Esophagus (tissue), 2 donors: Measurements from ENCODE around the gene SLC17A4. TPM values are rescaled to one million over a fixed set of nuclear protein-coding genes. Genes with fewer than 3 reads are reported as not detected.

Experiments
- H3K27ac ChIP-seq, 2 donors: one replicate each; pipeline ENCODE4 v1.5.1; 2013; ENCODE audit warnings: low read depth in 2 of 2, mild to moderate bottlenecking in 2 of 2, inconsistent platforms in 1 of 2, low read length in 1 of 2, moderate library complexity in 1 of 2
- H3K27me3 ChIP-seq, 2 donors: one replicate each; pipeline ENCODE4 v1.6.1; 2013; ENCODE audit warnings: low read length in 2 of 2, control low read depth in 1 of 2, mild to moderate bottlenecking in 1 of 2; ENCODE audit not compliant: insufficient read depth in 2 of 2, control insufficient read depth in 1 of 2
- H3K36me3 ChIP-seq, 2 donors: one replicate each; pipeline ENCODE4 v1.6.1; 2013; ENCODE audit warnings: low read length in 1 of 2; ENCODE audit not compliant: control insufficient read depth in 2 of 2, insufficient read depth in 2 of 2
- H3K4me1 ChIP-seq, 2 donors: one replicate each; pipeline ENCODE4 v1.6.1; 2013; ENCODE audit warnings: low read length in 1 of 2; ENCODE audit not compliant: control insufficient read depth in 2 of 2, insufficient read depth in 2 of 2
- H3K4me3 ChIP-seq, 2 donors: one replicate each; pipeline ENCODE4 v1.5.1; 2013; ENCODE audit warnings: low read length in 2 of 2, mild to moderate bottlenecking in 2 of 2, low read depth in 1 of 2, moderate library complexity in 1 of 2
- H3K9me3 ChIP-seq, 2 donors: one replicate each; pipeline ENCODE4 v1.6.1; 2013; ENCODE audit warnings: mild to moderate bottlenecking in 2 of 2, low read depth in 1 of 2, low read length in 1 of 2, moderate library complexity in 1 of 2; ENCODE audit not compliant: control insufficient read depth in 2 of 2, insufficient read depth in 1 of 2
- WGBS, 2 donors: extraction: QIAGEN DNeasy Blood & Tissue Kit; methylation state at CpG; one replicate each; pipeline ENCODE4 v1.1.7; 2013; 5-methylcytosine and 5-hydroxymethylcytosine counted together
- polyA plus RNA-seq, 2 donors: library from polyadenylated mRNA; stranded (reverse); fragments of 200-250 nt; gene quantifications; one replicate each; pipeline ENCODE4 v1.2.3, GENCODE V29; 2013
- donor health status: healthy with polysubstance abuse.
- donor health status: Bipolar disorder and iron deficiency.

SLC17A4 gene
- polyA plus RNA-seq, 2 donors = not detected

DNA sequence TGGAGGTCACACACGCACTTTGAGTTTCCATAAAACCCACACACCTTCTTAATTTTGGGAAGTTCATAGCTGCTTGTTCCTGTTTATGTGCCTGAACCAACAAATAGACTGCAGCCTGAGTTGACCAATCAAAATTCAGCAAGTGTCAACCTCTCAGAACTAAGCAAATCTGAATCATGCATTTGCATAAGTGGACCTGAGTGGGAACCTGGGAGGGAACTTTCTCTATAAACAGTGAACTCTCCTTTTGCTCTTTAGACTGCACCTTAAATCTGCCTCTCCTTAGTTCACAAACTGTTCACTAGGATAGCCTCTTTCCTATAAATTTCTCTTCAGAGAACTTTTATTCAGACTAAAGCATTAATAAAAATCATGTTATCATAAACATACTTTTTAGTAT, 39.4 kb downstream of the SLC17A4 start:
- Histone ChIP-seq H3K27me3 (no peaks in the 10 kb centered on the region), H3K36me3 (no peaks in the 10 kb centered on the region), H3K4me1 (no peaks in the 10 kb centered on the region), H3K27ac (no peak overlapping the region), H3K4me3 (no peak overlapping the region), H3K9me3 (no peaks in the 10 kb centered on the region)
- 86 to 94% methylated on average over 1 of the region's 1 CpG for WGBS, 2 donors

DNA sequence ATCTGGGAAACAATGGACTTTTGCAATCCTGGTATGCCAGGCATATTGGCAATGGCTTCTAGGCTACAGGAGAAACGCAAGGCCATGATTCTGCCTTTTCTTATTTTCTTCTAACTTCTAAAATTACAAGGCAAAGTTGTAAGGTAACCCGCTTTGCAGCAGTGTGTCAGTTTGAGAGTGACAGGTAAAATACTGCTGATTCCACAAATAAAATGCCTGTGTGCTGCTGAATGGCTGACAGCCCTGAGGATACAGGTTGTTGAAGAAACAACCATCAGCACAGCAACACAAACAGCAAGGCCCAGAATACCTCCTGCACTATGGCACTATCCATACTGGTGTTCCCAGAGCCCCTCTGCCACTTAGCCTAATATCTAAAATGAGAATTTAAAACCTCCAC, 40.2 kb downstream of the SLC17A4 start:
- no peaks in the 10 kb centered on the region for H3K9me3 ChIP-seq
- no peaks in the 10 kb centered on the region for H3K27me3 ChIP-seq
- 84 to 88% methylated on average over 2 of the region's 2 CpGs for WGBS, 2 donors

DNA sequence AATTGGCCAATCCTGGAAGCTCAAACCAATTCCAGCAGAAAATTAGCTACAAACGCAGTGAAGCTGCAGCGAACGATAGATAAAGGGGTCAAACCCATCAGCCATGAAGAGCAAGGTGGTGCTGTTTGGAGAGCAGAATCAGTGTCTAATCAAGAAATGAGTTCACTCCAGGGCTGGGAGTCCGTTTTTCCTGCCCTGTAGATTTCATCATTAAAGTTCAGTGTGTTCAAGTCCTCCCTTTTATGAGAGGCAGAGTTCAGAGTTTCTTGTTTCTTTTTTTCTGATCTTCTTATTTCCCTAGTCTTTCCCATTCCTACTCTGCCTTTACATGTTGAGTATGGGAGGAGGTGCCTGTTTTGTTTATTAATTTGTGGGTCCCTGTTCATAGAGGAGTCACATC, 46.9 kb downstream of the SLC17A4 start:
- Histone ChIP-seq H3K4me3 (no peak overlapping the region), H3K4me1 (no peaks in the 10 kb centered on the region), H3K36me3 (no peaks in the 10 kb centered on the region), H3K27ac (no peak overlapping the region), H3K27me3 (no peaks in the 10 kb centered on the region), H3K9me3 (no peaks in the 10 kb centered on the region)
- WGBS, 2 donors = 69 to 75% methylated on average over 4 of the region's 4 CpGs

More for the DNA sequence above, 40.2 kb downstream of the SLC17A4 start:
- no peak overlapping the region for H3K4me3 ChIP-seq
- H3K36me3 ChIP-seq = no peaks in the 10 kb centered on the region
- H3K27ac ChIP-seq = no peak overlapping the region
- H3K4me1 ChIP-seq = no peaks in the 10 kb centered on the region

DNA sequence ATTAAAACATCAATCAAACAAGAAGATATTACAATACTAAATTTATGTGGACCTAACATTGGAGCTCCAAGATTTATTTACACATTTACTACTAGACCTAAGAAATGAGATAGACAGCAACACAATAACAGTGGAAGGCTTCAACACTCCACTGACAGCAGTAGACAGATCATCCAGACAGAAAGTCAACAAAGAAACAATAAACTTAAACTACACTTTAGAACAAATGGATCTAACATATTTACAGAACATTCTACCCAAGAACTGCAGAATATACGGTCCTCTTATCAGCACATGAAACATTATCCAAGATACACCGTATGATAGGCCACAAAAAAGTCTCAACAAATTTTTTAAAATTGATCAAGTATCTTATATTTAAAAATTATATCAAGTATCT, 50.3 kb downstream of the SLC17A4 start:
- Histone ChIP-seq H3K4me3 (no peak overlapping the region), H3K36me3 (no peaks in the 10 kb centered on the region), H3K27ac (no peak overlapping the region), H3K4me1 (no peaks in the 10 kb centered on the region), H3K9me3 (no peaks in the 10 kb centered on the region), H3K27me3 (no peaks in the 10 kb centered on the region)
- 69 to 72% methylated on average over 2 of the region's 2 CpGs for WGBS, 2 donors

DNA sequence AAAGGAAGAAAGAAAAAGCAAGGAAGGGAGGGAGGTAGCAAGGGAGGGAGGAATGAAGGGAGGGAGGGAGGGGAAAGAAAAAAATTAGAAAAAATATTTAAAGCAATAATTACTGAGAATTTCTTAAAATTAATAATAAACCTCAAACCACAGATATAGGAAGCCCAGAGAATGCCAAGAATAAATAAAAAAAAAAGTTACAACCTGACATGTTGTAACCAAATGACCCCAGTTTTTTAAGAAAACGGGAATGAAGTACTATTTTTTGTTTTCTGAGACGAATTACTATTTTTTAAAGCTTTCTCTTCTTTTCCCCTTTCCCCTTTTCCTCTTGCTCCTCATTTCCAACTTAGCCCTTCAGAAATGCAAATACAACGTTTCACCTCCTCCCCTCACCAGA, 60.7 kb downstream of the SLC17A4 start:
- 62 to 63% methylated on average over 3 of the region's 3 CpGs for WGBS, 2 donors
- no peaks in the 10 kb centered on the region for H3K9me3 ChIP-seq
- H3K4me3 ChIP-seq = no peak overlapping the region
- no peak overlapping the region for H3K27ac ChIP-seq
- no peaks in the 10 kb centered on the region for H3K4me1 ChIP-seq
- no peaks in the 10 kb centered on the region for H3K36me3 ChIP-seq
- H3K27me3 ChIP-seq = no peaks in the 10 kb centered on the region

DNA sequence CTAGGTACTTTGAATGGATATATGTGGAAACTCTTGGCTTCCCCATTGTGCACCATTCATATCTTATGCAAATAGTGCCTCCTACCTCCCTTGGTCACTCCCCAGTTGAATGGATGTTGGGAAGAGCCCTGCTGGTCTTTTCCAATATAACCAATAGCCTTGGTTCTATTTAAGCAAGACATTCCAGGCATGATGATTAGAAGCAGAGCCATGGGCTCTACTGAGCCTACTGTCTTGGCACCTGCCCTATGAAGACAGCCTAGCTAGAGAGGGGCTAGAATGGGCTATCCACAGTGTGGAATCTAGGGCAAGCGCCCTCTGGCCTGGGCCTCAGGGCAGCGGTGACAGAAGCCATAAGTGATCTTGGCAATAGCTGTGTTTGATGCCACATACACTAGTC, 61.7 kb downstream of the SLC17A4 start:
- 94 to 96% methylated on average over 2 of the region's 2 CpGs for WGBS, 2 donors
- Histone ChIP-seq H3K4me3 (no peak overlapping the region), H3K27ac (no peak overlapping the region), H3K4me1 (no peaks in the 10 kb centered on the region), H3K36me3 (no peaks in the 10 kb centered on the region), H3K9me3 (no peaks in the 10 kb centered on the region), H3K27me3 (no peaks in the 10 kb centered on the region)

DNA sequence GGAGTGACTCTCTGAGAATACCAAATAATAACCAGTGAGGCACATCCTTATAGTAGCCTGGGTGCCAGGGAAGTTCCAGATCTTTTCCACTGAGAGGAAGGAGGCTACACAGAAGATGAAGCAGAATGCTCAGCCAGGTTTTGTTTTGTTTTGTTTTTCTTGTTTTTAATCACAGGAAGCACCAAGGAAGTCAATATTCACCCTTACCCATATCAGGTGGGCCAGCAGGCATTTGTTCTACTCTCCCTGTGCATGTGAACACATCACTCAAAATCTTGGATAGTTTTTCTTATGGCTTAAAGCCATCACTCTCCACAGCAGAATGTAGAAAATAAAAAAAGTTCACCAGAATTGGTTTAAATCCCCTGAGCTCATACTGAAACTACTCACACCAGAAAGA, 66.8 kb downstream of the SLC17A4 start:
- no peak overlapping the region for H3K27ac ChIP-seq
- H3K9me3 ChIP-seq = no peaks in the 10 kb centered on the region
- H3K4me1 ChIP-seq = no peaks in the 10 kb centered on the region
- H3K4me3 ChIP-seq = no peak overlapping the region
- no peaks in the 10 kb centered on the region for H3K36me3 ChIP-seq
- H3K27me3 ChIP-seq = no peaks in the 10 kb centered on the region

DNA sequence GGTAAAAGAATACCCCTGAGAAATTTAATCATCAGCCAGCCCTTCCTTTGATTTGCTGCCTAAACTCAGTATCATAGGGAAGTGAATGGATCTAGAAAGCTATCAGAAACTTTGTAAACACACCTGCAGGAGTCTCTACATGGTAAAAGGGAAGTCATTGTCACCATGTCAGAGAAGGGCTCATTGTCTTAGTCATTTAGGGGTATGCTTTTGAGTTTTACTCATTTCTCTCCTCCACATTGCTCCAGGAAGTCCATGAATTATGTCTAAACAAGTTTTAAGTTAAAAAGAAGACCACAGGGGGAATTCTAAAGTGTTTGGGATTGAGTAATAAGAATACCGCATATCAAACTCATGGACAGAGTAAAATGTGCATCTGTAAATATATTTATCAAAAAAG, 74.8 kb downstream of the SLC17A4 start:
- Histone ChIP-seq H3K36me3 (no peaks in the 10 kb centered on the region), H3K4me1 (no peaks in the 10 kb centered on the region)
- WGBS, 2 donors = 81 to 82% methylated on average over 1 of the region's 1 CpG

DNA sequence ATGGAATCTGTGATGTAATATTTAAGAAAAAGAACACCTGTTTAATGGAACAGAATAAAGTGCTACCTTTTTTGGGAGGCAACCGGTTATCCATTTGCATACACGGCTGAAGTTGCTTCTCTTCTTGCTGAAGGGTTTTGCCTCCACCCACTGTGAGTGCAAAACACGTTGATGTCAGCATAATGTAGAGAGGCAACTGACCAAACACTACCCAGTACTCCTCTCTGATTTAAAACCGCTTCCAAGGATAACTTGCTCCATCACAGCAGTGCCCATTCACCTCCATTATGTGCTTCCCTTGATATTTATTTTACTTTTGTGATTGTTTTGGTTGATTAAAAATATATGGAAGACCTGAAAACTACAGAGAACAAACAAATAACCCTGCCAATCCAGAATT, 75.9 kb downstream of the SLC17A4 start:
- Histone ChIP-seq H3K36me3 (no peaks in the 10 kb centered on the region), H3K4me3 (no peak overlapping the region), H3K4me1 (no peaks in the 10 kb centered on the region), H3K9me3 (no peaks in the 10 kb centered on the region), H3K27ac (no peak overlapping the region), H3K27me3 (no peaks in the 10 kb centered on the region)
- WGBS, 2 donors = 66 to 68% methylated on average over 4 of the region's 4 CpGs

More for the DNA sequence above, 74.8 kb downstream of the SLC17A4 start:
- H3K9me3 ChIP-seq = no peaks in the 10 kb centered on the region
- no peak overlapping the region for H3K27ac ChIP-seq
- H3K27me3 ChIP-seq = no peaks in the 10 kb centered on the region
- H3K4me3 ChIP-seq = no peak overlapping the region
